GM18505 (cell line): ENCODE measurements around the gene PTPRD.

Experiments
- ATAC-seq: cut with Tn5 transposase; IDR thresholded peaks from one replicate; pipeline ENCODE4 v1.9.1; 2021; ENCODE audit not compliant: unreplicated experiment
- POLR2A ChIP-seq: IDR thresholded peaks from 4 replicates; pipeline ENCODE4 v1.6.1; 2011; ENCODE audit warnings: borderline replicate concordance; ENCODE audit not compliant: insufficient read depth, insufficient read length; ENCODE audit errors: extremely low read depth

Gene PTPRD

DNA sequence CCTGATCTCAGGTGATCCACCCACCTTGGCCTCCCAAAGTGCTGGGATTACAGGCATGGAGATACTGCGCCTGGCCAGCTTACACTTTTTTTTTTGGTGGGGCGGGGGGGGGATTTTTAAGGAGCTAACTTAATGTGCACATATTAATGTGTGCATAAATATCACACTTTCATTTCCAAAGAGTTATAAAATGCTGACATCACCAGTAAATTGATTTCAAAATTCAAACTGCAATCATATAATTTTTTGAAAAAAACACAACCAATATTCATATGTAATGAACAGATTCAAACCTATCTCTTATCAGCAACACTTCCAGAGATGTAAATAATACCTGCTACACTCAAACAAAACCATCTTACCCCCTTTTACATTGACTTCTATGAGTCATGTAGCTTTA, 1806.7 kb downstream of the PTPRD start:
- no peak for TF ChIP-seq POLR2A
- ATAC-seq = no peak

- TF ChIP-seq POLR2A = no peak
- no peak for ATAC-seq
Observed at GRCh38 chr9:8804613-8805012, 1808.2 kb downstream of the PTPRD start.

DNA sequence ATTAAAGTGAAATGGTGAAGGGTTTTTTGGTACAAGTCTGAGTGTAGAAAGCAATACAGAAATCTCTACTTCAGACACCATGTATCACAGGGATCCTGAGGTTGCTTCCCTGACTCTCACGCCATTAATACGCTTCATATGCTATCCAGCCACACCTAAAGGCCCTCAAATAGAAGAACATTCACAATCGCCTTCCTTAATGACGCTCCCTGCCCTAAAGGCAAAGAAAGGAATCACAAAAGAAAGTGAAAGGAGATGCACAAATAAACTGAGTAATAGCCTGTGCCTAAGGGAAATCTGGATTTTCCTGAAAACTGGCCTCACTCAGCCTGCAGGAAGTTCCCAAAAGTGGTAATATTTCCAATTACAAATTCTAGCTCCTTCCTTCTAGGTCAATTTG, 1810.6 kb downstream of the PTPRD start:
- no peak for ATAC-seq
- TF ChIP-seq POLR2A = no peak

DNA sequence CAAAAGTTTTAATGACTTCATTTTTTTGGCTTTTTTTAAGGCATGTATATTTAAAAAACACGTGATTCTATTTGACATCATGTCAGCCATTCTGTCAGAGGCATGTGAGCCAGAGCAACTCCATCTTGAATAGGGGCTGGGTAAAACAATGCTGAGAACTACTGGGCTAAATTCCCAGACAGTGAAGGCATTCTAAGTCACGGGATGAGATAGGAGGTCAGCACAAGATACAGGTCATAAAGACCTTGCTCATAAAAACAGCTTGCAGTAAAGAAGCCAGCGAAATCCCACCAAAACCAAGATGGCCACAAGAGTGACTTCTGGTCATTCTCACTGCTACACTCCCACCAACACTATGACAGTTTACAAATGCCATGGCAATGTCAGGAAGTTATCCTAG, 1812.6 kb downstream of the PTPRD start:
- no peak for ATAC-seq
- no peak for TF ChIP-seq POLR2A

GRCh38 chr9:8799615-8800014, 1813.2 kb downstream of the PTPRD start:
- TF ChIP-seq POLR2A = no peak
- no peak for ATAC-seq

GRCh38 chr9:8799206-8799605, 1813.6 kb downstream of the PTPRD start:
- no peak for TF ChIP-seq POLR2A
- ATAC-seq = no peak

GRCh38 chr9:8784838-8785237, 1828.0 kb downstream of the PTPRD start:
- no peak for ATAC-seq

DNA sequence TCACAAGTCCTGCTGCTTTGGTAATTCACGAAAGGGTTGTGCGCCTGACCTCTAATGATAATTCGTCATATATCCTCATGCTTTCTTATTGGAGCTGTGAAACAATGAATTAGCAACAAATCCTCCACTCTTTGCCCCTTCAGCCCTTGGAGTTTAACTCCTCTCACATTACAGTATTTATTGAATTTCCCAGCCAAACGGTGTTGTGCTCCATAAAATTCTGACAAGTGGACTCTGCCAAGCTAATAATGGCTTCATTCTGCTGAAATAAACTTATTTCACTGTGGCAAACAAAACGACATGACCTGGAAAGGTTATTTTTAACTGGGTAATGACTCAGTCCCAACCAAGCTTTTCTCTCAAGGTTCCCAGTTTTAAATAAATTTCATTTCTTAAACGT, 1828.9 kb downstream of the PTPRD start:
- no peak for ATAC-seq
- TF ChIP-seq POLR2A = no peak

More at GRCh38 chr9:8784838-8785237, 1828.0 kb downstream of the PTPRD start:
- TF ChIP-seq POLR2A = no peak

DNA sequence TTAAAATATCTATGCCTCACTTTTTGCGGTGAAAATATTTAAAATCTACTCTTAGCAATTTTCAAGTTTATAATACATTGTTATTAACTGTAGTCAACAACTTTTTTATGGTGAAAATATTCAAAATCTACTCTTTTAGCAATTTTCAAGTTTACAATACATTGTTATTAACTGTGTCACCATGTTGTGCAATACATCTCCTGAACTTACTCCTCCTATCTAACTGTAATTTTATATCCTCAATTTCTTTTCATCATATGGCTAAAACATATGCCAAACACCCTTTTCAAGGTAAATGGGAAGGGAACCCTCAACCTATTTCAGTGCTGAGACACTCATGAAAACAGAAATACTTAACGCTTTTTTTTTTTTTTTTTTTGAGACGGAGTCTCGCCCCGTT, 1830.6 kb downstream of the PTPRD start:
- no peak for TF ChIP-seq POLR2A
- ATAC-seq = no peak

DNA sequence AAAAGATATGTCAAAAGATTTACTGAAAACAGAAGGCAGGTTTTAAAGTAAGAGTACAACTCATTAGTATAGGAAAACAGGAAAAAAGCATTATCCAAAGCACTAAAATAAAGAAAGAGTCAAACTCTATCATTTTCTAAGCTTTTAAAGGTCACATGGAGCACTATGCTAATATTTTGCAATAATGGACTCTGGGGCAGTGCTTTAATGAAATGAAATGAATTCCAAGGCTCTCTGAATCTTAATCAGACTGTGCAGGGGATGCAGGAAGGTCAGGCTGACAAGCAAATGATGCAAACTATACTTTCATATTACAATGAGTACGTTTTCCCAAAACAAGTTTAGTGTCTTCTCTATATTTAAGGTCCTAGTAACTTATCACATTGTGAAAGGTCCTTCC, 1831.3 kb downstream of the PTPRD start:
- TF ChIP-seq POLR2A = no peak
- no peak for ATAC-seq

DNA sequence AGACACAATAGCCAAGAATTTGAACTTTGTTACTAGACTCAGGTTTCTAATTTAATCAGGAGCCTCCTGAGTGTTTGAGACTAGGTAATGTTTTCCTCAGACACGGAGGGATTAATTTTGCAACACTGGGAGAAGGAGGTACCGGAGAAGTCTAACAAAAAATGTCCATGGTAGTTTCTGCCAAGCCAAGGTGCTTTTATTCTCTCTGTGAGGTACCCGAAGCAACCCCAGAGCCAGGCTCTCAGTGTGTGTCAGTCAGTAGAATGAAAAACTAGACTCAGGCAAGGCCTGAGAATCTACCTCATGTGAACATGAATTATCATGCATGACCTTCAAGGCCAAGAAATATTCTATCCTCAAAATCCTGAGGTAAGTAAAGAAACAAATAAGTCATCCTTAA, 1832.4 kb downstream of the PTPRD start:
- TF ChIP-seq POLR2A = no peak
- no peak for ATAC-seq

- TF ChIP-seq POLR2A = no peak
- no peak for ATAC-seq
Observed at GRCh38 chr9:8779478-8779877, 1833.3 kb downstream of the PTPRD start.

- no peak for ATAC-seq
- TF ChIP-seq POLR2A = no peak
Observed at GRCh38 chr9:8778356-8778755, 1834.4 kb downstream of the PTPRD start.

DNA sequence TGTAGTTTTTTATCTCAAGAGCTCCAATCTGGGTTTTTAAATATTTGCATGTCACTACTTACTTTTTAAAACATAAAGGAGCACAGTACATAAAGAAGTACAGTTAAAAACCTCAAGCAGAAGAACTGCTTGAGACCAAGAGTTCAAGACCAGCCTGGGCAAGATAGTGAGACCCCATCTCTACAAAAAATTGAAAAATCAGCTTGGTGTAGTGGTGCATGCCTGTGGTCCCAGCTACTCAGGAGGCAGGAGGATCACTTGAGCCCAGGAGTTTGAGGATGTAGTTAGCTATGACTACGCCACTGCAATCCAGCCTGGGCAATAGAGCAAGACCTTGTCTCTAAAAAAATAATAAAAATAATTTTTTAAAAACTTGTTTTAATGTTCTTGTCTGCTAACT, 1840.5 kb downstream of the PTPRD start:
- no peak for ATAC-seq
- no peak for TF ChIP-seq POLR2A

- no peak for TF ChIP-seq POLR2A
- no peak for ATAC-seq
Observed at GRCh38 chr9:8769153-8769552, 1843.6 kb downstream of the PTPRD start.
